Neural cell (in vitro differentiated cells): Measurements from ENCODE around the gene TNFRSF19. TPM values are rescaled to one million over a fixed set of nuclear protein-coding genes. Genes with fewer than 3 reads are reported as not detected.

Experiments
- H2AFZ ChIP-seq: fragments of 200-600, 300-800 bp; sonication (generic), shearing (Covaris generic); 2 replicates; pipeline ENCODE4 v1.6.0; 2014; ENCODE audit warnings: low read depth, mild to moderate bottlenecking, antibody characterized with exemption, low read length, moderate library complexity
- H3F3A ChIP-seq: fragments of 200-600 bp; shearing (Covaris generic); 2 replicates; pipeline ENCODE4 v1.6.1; 2016; ENCODE audit warnings: mild to moderate bottlenecking, moderate library complexity, mixed read lengths, antibody characterized with exemption, low read length; ENCODE audit not compliant: insufficient read depth, poor library complexity, severe bottlenecking
- H3K27ac ChIP-seq: fragments of 200-600, 300-800 bp; sonication (generic), shearing (Covaris generic); 2 replicates; pipeline ENCODE4 v1.5.1; 2014; ENCODE audit warnings: mild to moderate bottlenecking, low read length, moderate library complexity
- H3K27me3 ChIP-seq: fragments of 300-800, 200-600 bp; sonication (generic), shearing (Covaris generic); 2 replicates; pipeline ENCODE4 v1.6.0; 2014; ENCODE audit warnings: mild to moderate bottlenecking, low read depth, low read length, moderate library complexity; ENCODE audit not compliant: insufficient read depth
- H3K36me3 ChIP-seq: fragments of 300-800, 200-600 bp; sonication (generic), shearing (Covaris generic); 2 replicates; pipeline ENCODE4 v1.5.1; 2014; ENCODE audit warnings: mild to moderate bottlenecking, antibody characterized with exemption, low read length, moderate library complexity; ENCODE audit not compliant: insufficient read depth
- H3K4me2 ChIP-seq: fragments of 300-800, 200-600 bp; sonication (generic), shearing (Covaris generic); 2 replicates; pipeline ENCODE4 v1.6.0; 2014; ENCODE audit warnings: mild to moderate bottlenecking, low read length
- H3K4me3 ChIP-seq: fragments of 300-800, 200-600 bp; sonication (generic), shearing (Covaris generic); 2 replicates; pipeline ENCODE4 v1.5.1; 2014; ENCODE audit warnings: mild to moderate bottlenecking, low read length, moderate library complexity
- H3K79me2 ChIP-seq: fragments of 200-600 bp; shearing (Covaris generic); replicated peaks from 2 replicates; pipeline ENCODE4 v1.6.0; 2014; ENCODE audit warnings: mild to moderate bottlenecking, low read length, moderate library complexity; ENCODE audit not compliant: insufficient read depth
- H3K9ac ChIP-seq: fragments of 300-800, 200-600 bp; sonication (generic), shearing (Covaris generic); 2 replicates; pipeline ENCODE4 v1.6.1; 2016; ENCODE audit warnings: mild to moderate bottlenecking, low read length, mixed read lengths
- H3K9me2 ChIP-seq: fragments of 200-600 bp; shearing (Covaris generic); 2 replicates; pipeline ENCODE4 v1.6.1; 2016; ENCODE audit warnings: mild to moderate bottlenecking, low read length, mixed read lengths; ENCODE audit not compliant: insufficient read depth
- H3K9me3 ChIP-seq: fragments of 200-600, 300-800 bp; sonication (generic), shearing (Covaris generic); 2 replicates; pipeline ENCODE4 v1.6.1; 2016; ENCODE audit warnings: mild to moderate bottlenecking, mixed run types, low read length, moderate library complexity, mixed read lengths
- H4K20me1 ChIP-seq: fragments of 200-600 bp; shearing (Covaris generic); 2 replicates; pipeline ENCODE4 v1.6.1; 2016; ENCODE audit warnings: mild to moderate bottlenecking, mixed run types; ENCODE audit not compliant: insufficient read depth
- EP300 ChIP-seq: fragments of 450-650 bp; conservative IDR thresholded peaks from 2 replicates; pipeline ENCODE4 v1.6.1; 2014; ENCODE audit warnings: antibody characterized with exemption, mild to moderate bottlenecking, moderate library complexity; ENCODE audit not compliant: poor library complexity, severe bottlenecking
- EZH2 ChIP-seq: fragments of 200-600, 300-800 bp; shearing (Covaris generic), sonication (generic); IDR thresholded peaks from 2 replicates; pipeline ENCODE4 v1.6.1; 2014; ENCODE audit warnings: antibody characterized with exemption, low read length, borderline replicate concordance, mild to moderate bottlenecking; ENCODE audit not compliant: insufficient read depth, poor library complexity, severe bottlenecking
- MXI1 ChIP-seq: fragments of 450-650 bp; conservative IDR thresholded peaks from 2 replicates; pipeline ENCODE4 v1.6.1; 2014; ENCODE audit warnings: antibody characterized with exemption, mild to moderate bottlenecking; ENCODE audit not compliant: poor library complexity, severe bottlenecking
- POLR2AphosphoS5 ChIP-seq: IDR thresholded peaks from 2 replicates; pipeline ENCODE4 v1.6.1; 2012
- RAD21 ChIP-seq: fragments of 450-650 bp; conservative IDR thresholded peaks from 2 replicates; pipeline ENCODE4 v1.6.1; 2014; ENCODE audit warnings: antibody characterized with exemption, mild to moderate bottlenecking, moderate library complexity
- SMC3 ChIP-seq: fragments of 450-650 bp; conservative IDR thresholded peaks from 2 replicates; pipeline ENCODE4 v1.6.1; 2014; ENCODE audit warnings: antibody characterized with exemption, mild to moderate bottlenecking, moderate library complexity; ENCODE audit not compliant: poor library complexity
- TAF1 ChIP-seq: IDR thresholded peaks from 2 replicates; pipeline ENCODE4 v1.6.1; 2012; ENCODE audit warnings: low read depth
- polyA plus RNA-seq: library from polyadenylated mRNA; depleted of rRNA; stranded (reverse); fragments of >200 nt; gene quantifications from 2 replicates; pipeline ENCODE4 v1.2.3, GENCODE V29; 2014
- TF ChIP-seq, protein P1 (sequence below): IDR thresholded peaks from 2 replicates; pipeline ENCODE4 v1.6.1; 2012; ENCODE audit warnings: borderline replicate concordance
- TF ChIP-seq, protein P2 (sequence below): fragments of 450-650 bp; IDR thresholded peaks from 2 replicates; pipeline ENCODE4 v1.5.1; 2014; ENCODE audit warnings: antibody characterized with exemption, mild to moderate bottlenecking, moderate library complexity; ENCODE audit not compliant: poor library complexity, severe bottlenecking

TNFRSF19 gene
- polyA plus RNA-seq, 1 donor from 2014 or later: 3.3 TPM

DNA sequence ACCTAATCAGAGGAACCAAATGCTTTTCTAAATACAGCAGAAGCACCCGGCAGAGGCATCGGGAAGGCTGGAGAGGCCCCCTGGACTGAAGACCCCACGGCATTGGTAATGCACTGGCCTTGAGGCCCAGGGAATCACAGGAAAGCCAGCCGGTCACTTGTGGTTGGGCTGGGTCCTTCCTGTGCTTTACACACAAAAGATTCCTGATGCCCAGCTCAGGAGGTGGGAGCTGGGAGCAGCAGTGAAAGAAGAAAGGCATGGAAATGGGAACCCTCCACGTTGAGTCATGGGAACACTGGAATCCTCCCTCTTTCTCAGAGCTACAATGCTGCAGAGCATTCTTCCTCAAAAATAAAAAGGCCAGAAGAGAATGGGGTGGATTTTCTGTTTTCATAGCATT, 126.4 kb downstream of the TNFRSF19 start:
- H4K20me1 ChIP-seq: no peaks in the 10 kb centered on the region
- no peak overlapping the region for H3K9ac ChIP-seq
- no peak overlapping the region for H2AFZ ChIP-seq
- no peaks in the 10 kb centered on the region for H3K36me3 ChIP-seq
- no peak overlapping the region for H3K4me3 ChIP-seq
- H3K4me2 ChIP-seq: no peak overlapping the region
- H3K79me2 ChIP-seq: no peaks in the 10 kb centered on the region
- H3K9me3 ChIP-seq: no peaks in the 10 kb centered on the region
- H3K27me3 ChIP-seq: no peaks in the 10 kb centered on the region
- H3K27ac ChIP-seq: no peak overlapping the region
- no peaks in the 10 kb centered on the region for H3F3A ChIP-seq
- no peaks in the 10 kb centered on the region for H3K9me2 ChIP-seq
- TF ChIP-seq, protein P1, sequence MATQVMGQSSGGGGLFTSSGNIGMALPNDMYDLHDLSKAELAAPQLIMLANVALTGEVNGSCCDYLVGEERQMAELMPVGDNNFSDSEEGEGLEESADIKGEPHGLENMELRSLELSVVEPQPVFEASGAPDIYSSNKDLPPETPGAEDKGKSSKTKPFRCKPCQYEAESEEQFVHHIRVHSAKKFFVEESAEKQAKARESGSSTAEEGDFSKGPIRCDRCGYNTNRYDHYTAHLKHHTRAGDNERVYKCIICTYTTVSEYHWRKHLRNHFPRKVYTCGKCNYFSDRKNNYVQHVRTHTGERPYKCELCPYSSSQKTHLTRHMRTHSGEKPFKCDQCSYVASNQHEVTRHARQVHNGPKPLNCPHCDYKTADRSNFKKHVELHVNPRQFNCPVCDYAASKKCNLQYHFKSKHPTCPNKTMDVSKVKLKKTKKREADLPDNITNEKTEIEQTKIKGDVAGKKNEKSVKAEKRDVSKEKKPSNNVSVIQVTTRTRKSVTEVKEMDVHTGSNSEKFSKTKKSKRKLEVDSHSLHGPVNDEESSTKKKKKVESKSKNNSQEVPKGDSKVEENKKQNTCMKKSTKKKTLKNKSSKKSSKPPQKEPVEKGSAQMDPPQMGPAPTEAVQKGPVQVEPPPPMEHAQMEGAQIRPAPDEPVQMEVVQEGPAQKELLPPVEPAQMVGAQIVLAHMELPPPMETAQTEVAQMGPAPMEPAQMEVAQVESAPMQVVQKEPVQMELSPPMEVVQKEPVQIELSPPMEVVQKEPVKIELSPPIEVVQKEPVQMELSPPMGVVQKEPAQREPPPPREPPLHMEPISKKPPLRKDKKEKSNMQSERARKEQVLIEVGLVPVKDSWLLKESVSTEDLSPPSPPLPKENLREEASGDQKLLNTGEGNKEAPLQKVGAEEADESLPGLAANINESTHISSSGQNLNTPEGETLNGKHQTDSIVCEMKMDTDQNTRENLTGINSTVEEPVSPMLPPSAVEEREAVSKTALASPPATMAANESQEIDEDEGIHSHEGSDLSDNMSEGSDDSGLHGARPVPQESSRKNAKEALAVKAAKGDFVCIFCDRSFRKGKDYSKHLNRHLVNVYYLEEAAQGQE: no peak
- TF ChIP-seq SMC3: no peak
- no peak for TF ChIP-seq TAF1
- TF ChIP-seq POLR2AphosphoS5: no peak
- no peak for TF ChIP-seq EZH2
- TF ChIP-seq RAD21: no peak
- no peak for TF ChIP-seq MXI1
- no peak for TF ChIP-seq EP300
- TF ChIP-seq, protein P2, sequence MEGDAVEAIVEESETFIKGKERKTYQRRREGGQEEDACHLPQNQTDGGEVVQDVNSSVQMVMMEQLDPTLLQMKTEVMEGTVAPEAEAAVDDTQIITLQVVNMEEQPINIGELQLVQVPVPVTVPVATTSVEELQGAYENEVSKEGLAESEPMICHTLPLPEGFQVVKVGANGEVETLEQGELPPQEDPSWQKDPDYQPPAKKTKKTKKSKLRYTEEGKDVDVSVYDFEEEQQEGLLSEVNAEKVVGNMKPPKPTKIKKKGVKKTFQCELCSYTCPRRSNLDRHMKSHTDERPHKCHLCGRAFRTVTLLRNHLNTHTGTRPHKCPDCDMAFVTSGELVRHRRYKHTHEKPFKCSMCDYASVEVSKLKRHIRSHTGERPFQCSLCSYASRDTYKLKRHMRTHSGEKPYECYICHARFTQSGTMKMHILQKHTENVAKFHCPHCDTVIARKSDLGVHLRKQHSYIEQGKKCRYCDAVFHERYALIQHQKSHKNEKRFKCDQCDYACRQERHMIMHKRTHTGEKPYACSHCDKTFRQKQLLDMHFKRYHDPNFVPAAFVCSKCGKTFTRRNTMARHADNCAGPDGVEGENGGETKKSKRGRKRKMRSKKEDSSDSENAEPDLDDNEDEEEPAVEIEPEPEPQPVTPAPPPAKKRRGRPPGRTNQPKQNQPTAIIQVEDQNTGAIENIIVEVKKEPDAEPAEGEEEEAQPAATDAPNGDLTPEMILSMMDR: no peak

DNA sequence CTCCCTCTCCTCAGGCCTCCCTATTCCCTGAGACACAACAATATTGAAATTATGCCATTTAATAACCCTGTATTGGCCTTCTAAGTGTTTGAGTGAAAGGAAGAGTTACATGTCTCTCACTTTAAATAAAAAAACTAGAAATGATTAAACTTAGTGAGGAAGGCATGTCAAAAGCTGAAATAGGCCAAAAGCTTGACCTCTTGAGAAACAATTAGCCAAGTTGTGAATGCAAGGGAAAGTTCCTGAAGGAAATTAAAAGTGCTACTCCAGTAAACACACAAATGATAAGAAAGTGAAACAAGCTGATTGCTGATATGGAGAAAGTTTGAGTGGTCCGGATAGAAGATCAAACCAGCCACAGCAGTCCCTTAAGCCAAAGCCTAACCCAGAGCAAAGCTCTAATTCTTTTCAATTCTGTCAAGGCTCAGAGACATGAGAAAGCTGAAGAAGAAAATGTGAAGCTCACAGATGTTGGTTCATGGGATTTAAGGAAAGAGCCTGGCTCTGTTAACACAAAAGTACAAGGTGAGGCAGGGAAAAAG, 127.6 kb downstream of the TNFRSF19 start:
- Histone ChIP-seq H3K9me3 (no peaks in the 10 kb centered on the region), H3K4me3 (no peak overlapping the region), H3K4me2 (no peak overlapping the region), H3F3A (no peaks in the 10 kb centered on the region), H4K20me1 (no peaks in the 10 kb centered on the region), H3K9ac (no peak overlapping the region), H3K79me2 (no peaks in the 10 kb centered on the region), H3K9me2 (no peaks in the 10 kb centered on the region), H3K27me3 (no peaks in the 10 kb centered on the region), H2AFZ (no peak overlapping the region), H3K27ac (no peak overlapping the region), H3K36me3 (no peaks in the 10 kb centered on the region)
- TF ChIP-seq SMC3 (no peak), RAD21 (no peak), EZH2 (no peak), TAF1 (no peak), POLR2AphosphoS5 (no peak), EP300 (no peak), MXI1 (no peak)
- TF ChIP-seq, protein P1: no peak
- TF ChIP-seq, protein P2: no peak
